Neural cell (in vitro differentiated cells): Measurements from ENCODE around the gene TCP11. TPM values are rescaled to one million over a fixed set of nuclear protein-coding genes. Genes with fewer than 3 reads are reported as not detected.

ENCODE experiments used
- H2AFZ ChIP-seq: fragments of 200-600, 300-800 bp; sonication (generic), shearing (Covaris generic); 2 replicates; pipeline ENCODE4 v1.6.0; 2014; ENCODE audit warnings: low read depth, mild to moderate bottlenecking, antibody characterized with exemption, low read length, moderate library complexity
- H3F3A ChIP-seq: fragments of 200-600 bp; shearing (Covaris generic); 2 replicates; pipeline ENCODE4 v1.6.1; 2016; ENCODE audit warnings: mild to moderate bottlenecking, moderate library complexity, mixed read lengths, antibody characterized with exemption, low read length; ENCODE audit not compliant: insufficient read depth, poor library complexity, severe bottlenecking
- H3K27ac ChIP-seq: fragments of 200-600, 300-800 bp; sonication (generic), shearing (Covaris generic); 2 replicates; pipeline ENCODE4 v1.5.1; 2014; ENCODE audit warnings: mild to moderate bottlenecking, low read length, moderate library complexity
- H3K27me3 ChIP-seq: fragments of 300-800, 200-600 bp; sonication (generic), shearing (Covaris generic); 2 replicates; pipeline ENCODE4 v1.6.0; 2014; ENCODE audit warnings: mild to moderate bottlenecking, low read depth, low read length, moderate library complexity; ENCODE audit not compliant: insufficient read depth
- H3K36me3 ChIP-seq: fragments of 300-800, 200-600 bp; sonication (generic), shearing (Covaris generic); 2 replicates; pipeline ENCODE4 v1.5.1; 2014; ENCODE audit warnings: mild to moderate bottlenecking, antibody characterized with exemption, low read length, moderate library complexity; ENCODE audit not compliant: insufficient read depth
- H3K4me2 ChIP-seq: fragments of 300-800, 200-600 bp; sonication (generic), shearing (Covaris generic); 2 replicates; pipeline ENCODE4 v1.6.0; 2014; ENCODE audit warnings: mild to moderate bottlenecking, low read length
- H3K4me3 ChIP-seq: fragments of 300-800, 200-600 bp; sonication (generic), shearing (Covaris generic); 2 replicates; pipeline ENCODE4 v1.5.1; 2014; ENCODE audit warnings: mild to moderate bottlenecking, low read length, moderate library complexity
- H3K79me2 ChIP-seq: fragments of 200-600 bp; shearing (Covaris generic); replicated peaks from 2 replicates; pipeline ENCODE4 v1.6.0; 2014; ENCODE audit warnings: mild to moderate bottlenecking, low read length, moderate library complexity; ENCODE audit not compliant: insufficient read depth
- H3K9ac ChIP-seq: fragments of 300-800, 200-600 bp; sonication (generic), shearing (Covaris generic); 2 replicates; pipeline ENCODE4 v1.6.1; 2016; ENCODE audit warnings: mild to moderate bottlenecking, low read length, mixed read lengths
- H3K9me2 ChIP-seq: fragments of 200-600 bp; shearing (Covaris generic); 2 replicates; pipeline ENCODE4 v1.6.1; 2016; ENCODE audit warnings: mild to moderate bottlenecking, low read length, mixed read lengths; ENCODE audit not compliant: insufficient read depth
- H3K9me3 ChIP-seq: fragments of 200-600, 300-800 bp; sonication (generic), shearing (Covaris generic); 2 replicates; pipeline ENCODE4 v1.6.1; 2016; ENCODE audit warnings: mild to moderate bottlenecking, mixed run types, low read length, moderate library complexity, mixed read lengths
- H4K20me1 ChIP-seq: fragments of 200-600 bp; shearing (Covaris generic); 2 replicates; pipeline ENCODE4 v1.6.1; 2016; ENCODE audit warnings: mild to moderate bottlenecking, mixed run types; ENCODE audit not compliant: insufficient read depth
- CTCF ChIP-seq: fragments of 450-650 bp; IDR thresholded peaks from 2 replicates; pipeline ENCODE4 v1.5.1; 2014; ENCODE audit warnings: antibody characterized with exemption, mild to moderate bottlenecking, moderate library complexity; ENCODE audit not compliant: poor library complexity, severe bottlenecking
- EP300 ChIP-seq: fragments of 450-650 bp; conservative IDR thresholded peaks from 2 replicates; pipeline ENCODE4 v1.6.1; 2014; ENCODE audit warnings: antibody characterized with exemption, mild to moderate bottlenecking, moderate library complexity; ENCODE audit not compliant: poor library complexity, severe bottlenecking
- EZH2 ChIP-seq: fragments of 200-600, 300-800 bp; shearing (Covaris generic), sonication (generic); IDR thresholded peaks from 2 replicates; pipeline ENCODE4 v1.6.1; 2014; ENCODE audit warnings: antibody characterized with exemption, low read length, borderline replicate concordance, mild to moderate bottlenecking; ENCODE audit not compliant: insufficient read depth, poor library complexity, severe bottlenecking
- MXI1 ChIP-seq: fragments of 450-650 bp; conservative IDR thresholded peaks from 2 replicates; pipeline ENCODE4 v1.6.1; 2014; ENCODE audit warnings: antibody characterized with exemption, mild to moderate bottlenecking; ENCODE audit not compliant: poor library complexity, severe bottlenecking
- POLR2AphosphoS5 ChIP-seq: IDR thresholded peaks from 2 replicates; pipeline ENCODE4 v1.6.1; 2012
- RAD21 ChIP-seq: fragments of 450-650 bp; conservative IDR thresholded peaks from 2 replicates; pipeline ENCODE4 v1.6.1; 2014; ENCODE audit warnings: antibody characterized with exemption, mild to moderate bottlenecking, moderate library complexity
- REST ChIP-seq: IDR thresholded peaks from 2 replicates; pipeline ENCODE4 v1.6.1; 2012; ENCODE audit warnings: borderline replicate concordance
- SMC3 ChIP-seq: fragments of 450-650 bp; conservative IDR thresholded peaks from 2 replicates; pipeline ENCODE4 v1.6.1; 2014; ENCODE audit warnings: antibody characterized with exemption, mild to moderate bottlenecking, moderate library complexity; ENCODE audit not compliant: poor library complexity
- TAF1 ChIP-seq: IDR thresholded peaks from 2 replicates; pipeline ENCODE4 v1.6.1; 2012; ENCODE audit warnings: low read depth
- polyA plus RNA-seq: library from polyadenylated mRNA; depleted of rRNA; stranded (reverse); fragments of >200 nt; gene quantifications from 2 replicates; pipeline ENCODE4 v1.2.3, GENCODE V29; 2014

Gene TCP11
- polyA plus RNA-seq, 1 donor from 2014 or later: not detected

GRCh38 chr6:35072698-35073055 is 68.5 kb downstream of the TCP11 start:
- Histone ChIP-seq H3K4me3 (no peak overlapping the region), H2AFZ (no peak overlapping the region), H3K9me2 (no peaks in the 10 kb centered on the region), H3K9ac (no peak overlapping the region), H3K9me3 (no peaks in the 10 kb centered on the region), H3K27me3 (no peaks in the 10 kb centered on the region), H3K4me2 (no peak overlapping the region), H3F3A (no peaks in the 10 kb centered on the region), H3K36me3 (no peaks in the 10 kb centered on the region), H3K79me2 (no peaks in the 10 kb centered on the region), H4K20me1 (no peaks in the 10 kb centered on the region), H3K27ac (no peak overlapping the region)
- TF ChIP-seq MXI1 (no peak), RAD21 (no peak), REST (no peak), SMC3 (no peak), EP300 (no peak), CTCF (no peak), EZH2 (no peak), POLR2AphosphoS5 (no peak), TAF1 (no peak)

GRCh38 chr6:35072051-35072697 is 69.0 kb downstream of the TCP11 start:
- Histone ChIP-seq H3K4me2 (no peak overlapping the region), H3K27me3 (no peaks in the 10 kb centered on the region), H3K9me2 (no peaks in the 10 kb centered on the region), H3K27ac (no peak overlapping the region), H4K20me1 (no peaks in the 10 kb centered on the region), H3K9me3 (no peaks in the 10 kb centered on the region), H3K9ac (no peak overlapping the region), H3K4me3 (no peak overlapping the region), H3K36me3 (no peaks in the 10 kb centered on the region), H3K79me2 (no peaks in the 10 kb centered on the region), H3F3A (no peaks in the 10 kb centered on the region), H2AFZ (no peak overlapping the region)
- TF ChIP-seq REST: no peak
- TF ChIP-seq EZH2: no peak
- no peak for TF ChIP-seq RAD21
- no peak for TF ChIP-seq MXI1
- no peak for TF ChIP-seq POLR2AphosphoS5
- TF ChIP-seq SMC3: no peak
- TF ChIP-seq TAF1: no peak
- TF ChIP-seq EP300: no peak
- no peak for TF ChIP-seq CTCF
